Neural progenitor cell (in vitro differentiated cells): ENCODE results near the gene IQCE.

Experiments used
- CTCF ChIP-seq: fragments of 200-600 bp; sonication (generic); IDR thresholded peaks from 2 replicates; pipeline ENCODE4 v1.5.1; 2017; ENCODE audit warnings: antibody characterized with exemption, mild to moderate bottlenecking
- EZH2 ChIP-seq: fragments of 200-600 bp; sonication (generic); IDR thresholded peaks from 2 replicates; pipeline ENCODE4 v1.6.1; 2017; ENCODE audit warnings: antibody characterized with exemption, mild to moderate bottlenecking, moderate library complexity

GRCh38 chr7:2639695-2640481 lies 81.1 kb downstream of the IQCE start:
- TF ChIP-seq CTCF (no peak), EZH2 (no peak)
